Cardiac muscle cell (in vitro differentiated cells and primary cell): ENCODE measurements around the gene MPPED1. TPM values are rescaled to one million over a fixed set of nuclear protein-coding genes. Genes with fewer than 3 reads are reported as not detected.

Experiments used
- DNase-seq, 2 donors: peaks; one replicate each; pipeline versions ENCODE4 v3.0.0 to v3.0.0-alpha.2; 2010 to 2017; ENCODE audit warnings: low read depth in 1 of 2, low spot score in 1 of 2
- H3K27ac ChIP-seq: fragments of 200-600 bp; sonication (generic); 2 replicates; pipeline ENCODE4 v1.5.1; 2016
- H3K27me3 ChIP-seq: fragments of 200-600 bp; sonication (generic); 2 replicates; pipeline ENCODE4 v1.6.0; 2016; ENCODE audit warnings: control low read depth
- H3K36me3 ChIP-seq: fragments of 200-600 bp; sonication (generic); 2 replicates; pipeline ENCODE4 v1.5.1; 2016; ENCODE audit warnings: control low read depth
- H3K4me1 ChIP-seq: fragments of 200-600 bp; sonication (generic); 2 replicates; pipeline ENCODE4 v1.8.1; 2017; ENCODE audit warnings: low read depth, mild to moderate bottlenecking, mixed run types
- H3K4me3 ChIP-seq: fragments of 200-600 bp; sonication (generic); 2 replicates; pipeline ENCODE4 v1.5.1; 2016; ENCODE audit warnings: mild to moderate bottlenecking
- H3K9me3 ChIP-seq: fragments of 200-600 bp; sonication (generic); 2 replicates; pipeline ENCODE4 v1.5.1; 2017; ENCODE audit warnings: low read depth, mild to moderate bottlenecking, control low read depth
- polyA plus RNA-seq: library from polyadenylated mRNA; unstranded; fragments of >200 nt; fragmentation: Nextera tagmentation; extraction: Ambion mirVana; gene quantifications from 2 replicates; pipeline ENCODE4 v1.2.1, GENCODE V29; 2016
- total RNA-seq: library from RNA; depleted of rRNA; stranded (reverse); fragments of >200 nt; gene quantifications from 2 replicates; pipeline ENCODE4 v1.2.3, GENCODE V29; 2016
- TF ChIP-seq, protein P1 (sequence below): IDR thresholded peaks from 2 replicates; pipeline ENCODE4 v1.5.1; 2012; ENCODE audit warnings: low read depth, mild to moderate bottlenecking, low read length

Gene MPPED1
- total and polyA plus RNA-seq, 2 experiments from 2014 or later, result 0.12 TPM; not detected in 1

DNA sequence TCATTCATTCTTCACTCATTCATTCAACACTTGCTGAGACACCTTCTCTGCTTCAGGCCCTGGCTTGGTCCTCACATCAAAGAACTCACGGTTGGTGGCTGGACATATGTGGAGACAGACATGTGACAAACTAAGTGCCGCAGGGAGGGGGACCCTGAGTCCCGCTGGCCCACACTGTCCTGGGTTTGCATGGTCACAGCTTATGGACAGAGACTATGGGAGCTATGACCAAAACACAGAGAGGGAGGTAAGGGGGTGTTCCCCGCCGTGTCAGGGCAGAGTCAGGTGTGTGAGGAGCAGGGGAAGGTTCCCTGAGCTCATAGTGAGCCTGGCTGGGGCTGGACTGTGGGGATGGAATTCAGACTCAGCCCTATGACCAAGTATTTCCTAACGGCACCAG is 123.1 kb downstream of the MPPED1 start:
- Histone ChIP-seq H3K4me1 (no peaks in the 10 kb centered on the region), H3K4me3 (no peak overlapping the region), H3K36me3 (no peaks in the 10 kb centered on the region), H3K9me3 (no peaks in the 10 kb centered on the region), H3K27ac (no peak overlapping the region), H3K27me3 (no peaks in the 10 kb centered on the region)
- DNase-seq, result no peak
- TF ChIP-seq, protein P1, sequence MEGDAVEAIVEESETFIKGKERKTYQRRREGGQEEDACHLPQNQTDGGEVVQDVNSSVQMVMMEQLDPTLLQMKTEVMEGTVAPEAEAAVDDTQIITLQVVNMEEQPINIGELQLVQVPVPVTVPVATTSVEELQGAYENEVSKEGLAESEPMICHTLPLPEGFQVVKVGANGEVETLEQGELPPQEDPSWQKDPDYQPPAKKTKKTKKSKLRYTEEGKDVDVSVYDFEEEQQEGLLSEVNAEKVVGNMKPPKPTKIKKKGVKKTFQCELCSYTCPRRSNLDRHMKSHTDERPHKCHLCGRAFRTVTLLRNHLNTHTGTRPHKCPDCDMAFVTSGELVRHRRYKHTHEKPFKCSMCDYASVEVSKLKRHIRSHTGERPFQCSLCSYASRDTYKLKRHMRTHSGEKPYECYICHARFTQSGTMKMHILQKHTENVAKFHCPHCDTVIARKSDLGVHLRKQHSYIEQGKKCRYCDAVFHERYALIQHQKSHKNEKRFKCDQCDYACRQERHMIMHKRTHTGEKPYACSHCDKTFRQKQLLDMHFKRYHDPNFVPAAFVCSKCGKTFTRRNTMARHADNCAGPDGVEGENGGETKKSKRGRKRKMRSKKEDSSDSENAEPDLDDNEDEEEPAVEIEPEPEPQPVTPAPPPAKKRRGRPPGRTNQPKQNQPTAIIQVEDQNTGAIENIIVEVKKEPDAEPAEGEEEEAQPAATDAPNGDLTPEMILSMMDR, result no peak

DNA sequence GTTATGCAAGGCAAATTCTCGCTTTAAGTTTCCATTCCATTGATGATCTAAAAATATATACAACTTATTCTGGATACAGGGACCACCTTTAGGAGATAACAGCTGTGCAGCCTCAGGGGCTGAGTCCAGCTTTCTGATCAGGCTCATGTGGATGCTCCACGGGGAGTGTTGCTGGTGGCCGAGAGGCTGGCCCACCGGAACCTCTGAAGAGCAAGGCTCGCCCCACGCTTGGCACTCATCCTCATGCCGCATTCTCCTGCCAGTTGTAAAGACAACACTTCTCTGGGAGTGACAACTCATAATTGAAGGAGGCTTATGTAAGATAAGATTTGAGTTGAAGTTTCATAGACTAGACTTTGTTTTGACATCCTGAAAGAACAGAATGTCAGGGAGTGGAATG is 123.5 kb downstream of the MPPED1 start:
- Histone ChIP-seq H3K4me3 (no peak overlapping the region), H3K4me1 (no peaks in the 10 kb centered on the region), H3K36me3 (no peaks in the 10 kb centered on the region), H3K27ac (no peak overlapping the region), H3K27me3 (no peaks in the 10 kb centered on the region), H3K9me3 (no peaks in the 10 kb centered on the region)
- TF ChIP-seq, protein P1, result no peak
- no peak for DNase-seq

DNA sequence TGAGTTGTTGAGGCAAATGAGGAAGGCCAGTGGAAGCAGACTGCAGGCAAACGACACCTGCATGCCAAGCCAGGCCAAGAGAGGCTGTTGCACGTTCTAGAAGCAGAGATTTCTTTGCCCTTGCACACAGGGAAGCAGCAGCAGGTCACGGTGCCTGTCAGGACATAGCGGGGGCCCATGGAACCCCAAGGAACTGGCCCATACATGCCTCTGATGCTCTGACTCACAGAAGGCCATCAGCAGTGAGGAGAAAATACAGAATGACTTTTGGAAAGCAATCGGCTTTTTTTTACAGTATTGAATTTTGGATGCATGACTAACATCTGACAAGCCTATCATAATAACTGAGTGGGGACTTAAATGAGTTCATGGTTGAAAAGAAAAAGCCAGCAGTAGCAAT is 123.9 kb downstream of the MPPED1 start:
- Histone ChIP-seq H3K27me3 (no peaks in the 10 kb centered on the region), H3K4me1 (no peaks in the 10 kb centered on the region), H3K27ac (no peak overlapping the region), H3K9me3 (no peaks in the 10 kb centered on the region), H3K4me3 (no peak overlapping the region), H3K36me3 (no peaks in the 10 kb centered on the region)
- no peak for DNase-seq
- TF ChIP-seq, protein P1, result no peak

- DNase-seq, result no peak
- no peak overlapping the region for H3K4me3 ChIP-seq
- no peaks in the 10 kb centered on the region for H3K9me3 ChIP-seq
- TF ChIP-seq, protein P1, result no peak
- no peaks in the 10 kb centered on the region for H3K4me1 ChIP-seq
- H3K27me3 ChIP-seq, result no peaks in the 10 kb centered on the region
- H3K27ac ChIP-seq, result no peak overlapping the region
- H3K36me3 ChIP-seq, result no peaks in the 10 kb centered on the region
Measured at GRCh38 chr22:43537019-43537585, 125.3 kb downstream of the MPPED1 start.

- Histone ChIP-seq H3K4me1 (no peaks in the 10 kb centered on the region), H3K27ac (no peak overlapping the region), H3K4me3 (no peak overlapping the region), H3K9me3 (no peaks in the 10 kb centered on the region), H3K36me3 (no peaks in the 10 kb centered on the region), H3K27me3 (no peaks in the 10 kb centered on the region)
- TF ChIP-seq, protein P1, result no peak
- DNase-seq, result no peak
Measured at GRCh38 chr22:43539572-43540528, 128.0 kb downstream of the MPPED1 start.
